ENCODE data around the gene MET.

DNA sequence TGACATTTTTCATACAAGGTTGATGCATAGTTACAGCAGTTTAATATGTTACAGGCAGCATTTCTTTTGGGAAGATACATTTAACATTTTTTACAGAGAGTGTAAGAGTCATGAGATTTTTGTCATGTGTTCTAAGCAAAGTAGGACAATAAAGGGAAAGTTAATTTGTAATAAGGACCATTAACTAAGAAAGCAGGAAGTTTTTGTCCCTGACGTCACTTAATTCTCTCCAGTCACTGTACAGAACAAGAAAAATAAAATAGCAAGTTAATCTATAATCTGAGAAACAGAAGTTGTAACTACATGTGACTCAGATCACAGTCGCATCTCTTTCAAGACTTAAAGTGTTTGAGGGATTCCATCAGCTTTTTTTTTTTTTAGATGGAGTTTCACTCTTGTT, 140.9 kb downstream of the MET start:
- TF ChIP-seq, protein P1, sequence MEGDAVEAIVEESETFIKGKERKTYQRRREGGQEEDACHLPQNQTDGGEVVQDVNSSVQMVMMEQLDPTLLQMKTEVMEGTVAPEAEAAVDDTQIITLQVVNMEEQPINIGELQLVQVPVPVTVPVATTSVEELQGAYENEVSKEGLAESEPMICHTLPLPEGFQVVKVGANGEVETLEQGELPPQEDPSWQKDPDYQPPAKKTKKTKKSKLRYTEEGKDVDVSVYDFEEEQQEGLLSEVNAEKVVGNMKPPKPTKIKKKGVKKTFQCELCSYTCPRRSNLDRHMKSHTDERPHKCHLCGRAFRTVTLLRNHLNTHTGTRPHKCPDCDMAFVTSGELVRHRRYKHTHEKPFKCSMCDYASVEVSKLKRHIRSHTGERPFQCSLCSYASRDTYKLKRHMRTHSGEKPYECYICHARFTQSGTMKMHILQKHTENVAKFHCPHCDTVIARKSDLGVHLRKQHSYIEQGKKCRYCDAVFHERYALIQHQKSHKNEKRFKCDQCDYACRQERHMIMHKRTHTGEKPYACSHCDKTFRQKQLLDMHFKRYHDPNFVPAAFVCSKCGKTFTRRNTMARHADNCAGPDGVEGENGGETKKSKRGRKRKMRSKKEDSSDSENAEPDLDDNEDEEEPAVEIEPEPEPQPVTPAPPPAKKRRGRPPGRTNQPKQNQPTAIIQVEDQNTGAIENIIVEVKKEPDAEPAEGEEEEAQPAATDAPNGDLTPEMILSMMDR (IDR thresholded peaks at IDR 0.05): no peak
- no peak for TF ChIP-seq POLR2AphosphoS5 (IDR thresholded peaks at IDR 0.05)
